Measurements from ENCODE around the gene PDZD2. TPM values are rescaled to one million over a fixed set of nuclear protein-coding genes. Genes with fewer than 3 reads are reported as not detected.

The PDZD2 gene
- total and polyA plus RNA-seq, 2 experiments from 2014 or later: 8.3 to 16.9 TPM

- H3K9me3 Mint-ChIP-seq: peaks cover 8% of the 10 kb centered on the region
- peaks cover 3% of the 10 kb centered on the region; the same call in 1 of the 2 replicates for H3K9me2 ChIP-seq (ENCODE audit: insufficient read depth)
- H3K4me3 Mint-ChIP-seq: no peak overlapping the region
- H3K4me2 ChIP-seq: no peak overlapping the region
- no peaks in the 10 kb centered on the region for H3K36me3 ChIP-seq (ENCODE audit: insufficient read depth)
- peaks cover 5% of the 10 kb centered on the region for H3K27me3 Mint-ChIP-seq (ENCODE audit: insufficient read depth, low read depth, poor library complexity)
- ATAC-seq (no peak), DNase-seq (ENCODE audit: low spot score) (no peak)
- no peak overlapping the region for H3K4me3 ChIP-seq
- no peaks in the 10 kb centered on the region for H3F3A ChIP-seq (replicated peaks; ENCODE audit: low read depth)
- H3K27me3 ChIP-seq (ENCODE audit: insufficient read depth): no peaks in the 10 kb centered on the region
- H3K4me1 Mint-ChIP-seq: peaks cover 27% of the 10 kb centered on the region
- no peak overlapping the region for H3K27ac Mint-ChIP-seq
- H3K36me3 Mint-ChIP-seq (ENCODE audit: low read depth): peaks cover 15% of the 10 kb centered on the region
- no peaks in the 10 kb centered on the region for H4K20me1 ChIP-seq (replicated peaks; ENCODE audit: insufficient read depth)
- H3K27ac ChIP-seq (ENCODE audit: low read depth): no peak overlapping the region
- H2AFZ ChIP-seq: no peak overlapping the region
- H3K79me2 ChIP-seq (replicated peaks; ENCODE audit: insufficient read depth): no peaks in the 10 kb centered on the region
- H3K4me1 ChIP-seq (ENCODE audit: insufficient read depth): peaks cover 29% of the 10 kb centered on the region
- TF ChIP-seq EZH2 (IDR thresholded peaks at IDR 0.05; ENCODE audit: low read depth, unreplicated experiment) (no peak), CREB1 (CRISPR knock-in tag; IDR thresholded peaks at IDR 0.05; ENCODE audit: low read depth) (no peak), STAT1 (IDR thresholded peaks at IDR 0.05; ENCODE audit: unreplicated experiment) (no peak), NANOG (IDR thresholded peaks at IDR 0.05; ENCODE audit: borderline replicate concordance) (no peak), POLR2AphosphoS5 (IDR thresholded peaks at IDR 0.05; ENCODE audit: low read depth) (no peak), CTCF (conservative IDR thresholded peaks at IDR 0.05; ENCODE audit: low read depth in 2 of 2) (no peak), ZNF462 (CRISPR knock-in tag; IDR thresholded peaks at IDR 0.05) (no peak), ETS1 (IDR thresholded peaks at IDR 0.05) (no peak), JUNB (IDR thresholded peaks at IDR 0.05; ENCODE audit: unreplicated experiment) (no peak), REST (IDR thresholded peaks at IDR 0.05; ENCODE audit: unreplicated experiment) (no peak), ZNF331 (CRISPR knock-in tag; IDR thresholded peaks at IDR 0.05; ENCODE audit: low read depth) (no peak), EZH2phosphoT487 (IDR thresholded peaks at IDR 0.05; ENCODE audit: unreplicated experiment) (no peak), ZNF114 (CRISPR knock-in tag; IDR thresholded peaks at IDR 0.05) (no peak)
These were observed 349.2 kb downstream of the PDZD2 start for GRCh38 chr5:31987985-31988710.

All from GM23338 (cell line).